SU-DHL-6 (cell line): ENCODE data around the gene DPP6.

Experiments
- CTCF ChIP-seq: fragments of 200-600 bp; sonication (generic); IDR thresholded peaks from one replicate; pipeline ENCODE4 v1.5.1; 2017; ENCODE audit warnings: antibody characterized with exemption, mild to moderate bottlenecking, low read length, moderate library complexity; ENCODE audit not compliant: insufficient read depth, poor library complexity, severe bottlenecking
- EZH2phosphoT487 ChIP-seq: fragments of 200-600 bp; sonication (generic), shearing (Covaris generic); conservative IDR thresholded peaks from 2 replicates; pipeline ENCODE4 v1.6.1; 2018; ENCODE audit warnings: mild to moderate bottlenecking, antibody characterized with exemption, low read length, moderate library complexity, mixed read lengths

GRCh38 chr7:154575497-154575896, 523.3 kb downstream of the DPP6 start:
- TF ChIP-seq CTCF (no peak), EZH2phosphoT487 (no peak)
